Stimulated activated CD4-positive, alpha-beta T cell treated with anti-CD3 and anti-CD28 coated beads, Interleukin-1b, Interleukin-23, amount 100 ng/mL, for 24 hours (primary cell): ENCODE data around the gene CCR5.
"Not testable (repeated sequence)": the region's sequence is repeated elsewhere in the genome, so short reads cannot be mapped to it uniquely, and the experiment has no call there.

Source experiments
- DNase-seq, 4 experiments: peaks; one replicate each; pipeline ENCODE4 v3.0.0-alpha.2; 2020; ENCODE audit warnings: low read depth in 4 of 4, low spot score in 1 of 4

The CCR5 gene

GRCh38 chr3:46383211-46383950 lies 12.6 kb downstream of the CCR5 start:
- no peak for DNase-seq

GRCh38 chr3:46383951-46384330 lies 13.2 kb downstream of the CCR5 start:
- DNase-seq: no peak

GRCh38 chr3:46386205-46386604 lies 15.5 kb downstream of the CCR5 start:
- no peak for DNase-seq

GRCh38 chr3:46388847-46389246 lies 18.1 kb downstream of the CCR5 start:
- DNase-seq: not testable (repeated sequence)

- DNase-seq: no peak
Observed at GRCh38 chr3:46389306-46389705, 18.6 kb downstream of the CCR5 start.

- not testable (repeated sequence) for DNase-seq
Observed at GRCh38 chr3:46391526-46391925, 20.8 kb downstream of the CCR5 start.

- no peak for DNase-seq
Observed at GRCh38 chr3:46393011-46393410, 22.3 kb downstream of the CCR5 start.

- no peak for DNase-seq
Observed at GRCh38 chr3:46393554-46394434, 23.0 kb downstream of the CCR5 start.

- DNase-seq: no peak
Observed at GRCh38 chr3:46395210-46395661, 24.5 kb downstream of the CCR5 start.

- DNase-seq: no peak
Observed at GRCh38 chr3:46395766-46396530, 25.2 kb downstream of the CCR5 start.

GRCh38 chr3:46397111-46397510 lies 26.4 kb downstream of the CCR5 start:
- DNase-seq: no peak

- no peak for DNase-seq
Observed at GRCh38 chr3:46398186-46398955, 27.6 kb downstream of the CCR5 start.

- DNase-seq: no peak
Observed at GRCh38 chr3:46399098-46399497, 28.4 kb downstream of the CCR5 start.

GRCh38 chr3:46399557-46399956 lies 28.8 kb downstream of the CCR5 start:
- no peak for DNase-seq

- no peak for DNase-seq
Observed at GRCh38 chr3:46400000-46400734, 29.4 kb downstream of the CCR5 start.

- no peak for DNase-seq
Observed at GRCh38 chr3:46400846-46401245, 30.1 kb downstream of the CCR5 start.

- DNase-seq: no peak
Observed at GRCh38 chr3:46401579-46401978, 30.8 kb downstream of the CCR5 start.

- not testable (repeated sequence) for DNase-seq
Observed at GRCh38 chr3:46402902-46403301, 32.2 kb downstream of the CCR5 start.

GRCh38 chr3:46405301-46406019 lies 34.7 kb downstream of the CCR5 start:
- DNase-seq: no peak

- no peak for DNase-seq
Observed at GRCh38 chr3:46406443-46406787, 35.7 kb downstream of the CCR5 start.
